Measurements from ENCODE around the gene WNT5B.

DNA sequence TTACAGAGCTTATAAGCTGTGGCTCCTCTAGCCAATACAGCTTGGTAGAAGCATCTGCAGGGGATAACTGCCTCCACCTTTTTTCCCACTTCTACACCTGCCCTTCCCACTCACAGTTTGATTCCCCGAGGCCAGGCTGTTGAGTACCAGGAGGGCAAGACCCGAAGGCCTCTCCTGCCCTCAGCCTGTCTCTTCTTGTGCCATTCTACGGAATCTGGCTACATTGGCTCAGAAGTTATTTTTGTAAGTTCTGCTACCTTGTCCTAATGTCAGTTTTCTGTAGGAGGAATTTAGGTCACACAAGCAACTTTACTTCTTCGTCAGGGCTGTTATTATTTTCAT lies 46.4 kb upstream of the WNT5B start:
- TF ChIP-seq, protein P1, sequence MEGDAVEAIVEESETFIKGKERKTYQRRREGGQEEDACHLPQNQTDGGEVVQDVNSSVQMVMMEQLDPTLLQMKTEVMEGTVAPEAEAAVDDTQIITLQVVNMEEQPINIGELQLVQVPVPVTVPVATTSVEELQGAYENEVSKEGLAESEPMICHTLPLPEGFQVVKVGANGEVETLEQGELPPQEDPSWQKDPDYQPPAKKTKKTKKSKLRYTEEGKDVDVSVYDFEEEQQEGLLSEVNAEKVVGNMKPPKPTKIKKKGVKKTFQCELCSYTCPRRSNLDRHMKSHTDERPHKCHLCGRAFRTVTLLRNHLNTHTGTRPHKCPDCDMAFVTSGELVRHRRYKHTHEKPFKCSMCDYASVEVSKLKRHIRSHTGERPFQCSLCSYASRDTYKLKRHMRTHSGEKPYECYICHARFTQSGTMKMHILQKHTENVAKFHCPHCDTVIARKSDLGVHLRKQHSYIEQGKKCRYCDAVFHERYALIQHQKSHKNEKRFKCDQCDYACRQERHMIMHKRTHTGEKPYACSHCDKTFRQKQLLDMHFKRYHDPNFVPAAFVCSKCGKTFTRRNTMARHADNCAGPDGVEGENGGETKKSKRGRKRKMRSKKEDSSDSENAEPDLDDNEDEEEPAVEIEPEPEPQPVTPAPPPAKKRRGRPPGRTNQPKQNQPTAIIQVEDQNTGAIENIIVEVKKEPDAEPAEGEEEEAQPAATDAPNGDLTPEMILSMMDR (IDR thresholded peaks at IDR 0.05 in 8 of 11, conservative IDR thresholded peaks at IDR 0.05 in 3 of 11): no peak
- TF ChIP-seq POLR2AphosphoS5 (IDR thresholded peaks at IDR 0.05): no peak
